Loucy (cell line): Measurements from ENCODE around the gene HMGXB3.

Source experiments
- EZH2phosphoT487 ChIP-seq: fragments of 200-600 bp; IDR thresholded peaks from 2 replicates; pipeline ENCODE4 v1.6.1; 2018; ENCODE audit warnings: antibody characterized with exemption, mild to moderate bottlenecking, moderate library complexity, borderline replicate concordance
- TF ChIP-seq, protein P1 (sequence below): fragments of 200-600 bp; sonication (generic); conservative IDR thresholded peaks from 2 replicates; pipeline ENCODE4 v1.5.1; 2014; ENCODE audit warnings: mild to moderate bottlenecking, antibody characterized with exemption, low read length

DNA sequence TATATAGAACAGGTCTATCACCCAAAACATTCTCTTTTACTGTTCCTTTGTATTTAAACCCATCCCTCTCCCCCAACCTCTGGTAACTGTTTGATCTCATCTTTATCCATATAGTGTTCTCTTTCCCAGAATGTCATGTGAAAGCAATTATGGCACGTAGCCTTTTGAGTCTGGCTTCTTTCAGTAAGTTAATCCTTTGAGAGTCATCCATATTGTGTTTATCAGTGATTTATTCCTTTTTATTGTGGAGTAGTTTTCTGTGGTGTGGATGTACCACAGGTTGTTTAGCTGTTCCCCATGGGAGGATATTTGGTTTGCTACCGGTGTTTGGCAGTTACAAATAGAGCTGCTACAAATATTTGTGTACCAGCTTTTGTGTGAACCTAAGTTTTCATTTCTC lies 38.0 kb downstream of the HMGXB3 start:
- TF ChIP-seq, protein P1, sequence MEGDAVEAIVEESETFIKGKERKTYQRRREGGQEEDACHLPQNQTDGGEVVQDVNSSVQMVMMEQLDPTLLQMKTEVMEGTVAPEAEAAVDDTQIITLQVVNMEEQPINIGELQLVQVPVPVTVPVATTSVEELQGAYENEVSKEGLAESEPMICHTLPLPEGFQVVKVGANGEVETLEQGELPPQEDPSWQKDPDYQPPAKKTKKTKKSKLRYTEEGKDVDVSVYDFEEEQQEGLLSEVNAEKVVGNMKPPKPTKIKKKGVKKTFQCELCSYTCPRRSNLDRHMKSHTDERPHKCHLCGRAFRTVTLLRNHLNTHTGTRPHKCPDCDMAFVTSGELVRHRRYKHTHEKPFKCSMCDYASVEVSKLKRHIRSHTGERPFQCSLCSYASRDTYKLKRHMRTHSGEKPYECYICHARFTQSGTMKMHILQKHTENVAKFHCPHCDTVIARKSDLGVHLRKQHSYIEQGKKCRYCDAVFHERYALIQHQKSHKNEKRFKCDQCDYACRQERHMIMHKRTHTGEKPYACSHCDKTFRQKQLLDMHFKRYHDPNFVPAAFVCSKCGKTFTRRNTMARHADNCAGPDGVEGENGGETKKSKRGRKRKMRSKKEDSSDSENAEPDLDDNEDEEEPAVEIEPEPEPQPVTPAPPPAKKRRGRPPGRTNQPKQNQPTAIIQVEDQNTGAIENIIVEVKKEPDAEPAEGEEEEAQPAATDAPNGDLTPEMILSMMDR = no peak
- no peak for TF ChIP-seq EZH2phosphoT487
